NCI-H345 treated with DMSO at 0.1 percent for 48 hours (cell line): Measurements from ENCODE around the gene SRSF6.
"Not testable (repeated sequence)": the region's sequence is repeated elsewhere in the genome, so short reads cannot be mapped to it uniquely, and the experiment has no call there.

Experiments used
- DNase-seq: peaks from one replicate; lab custom pipeline; 2025; ENCODE audit not compliant: unreplicated experiment; lab: John Stamatoyannopoulos, UW

Gene SRSF6

DNA sequence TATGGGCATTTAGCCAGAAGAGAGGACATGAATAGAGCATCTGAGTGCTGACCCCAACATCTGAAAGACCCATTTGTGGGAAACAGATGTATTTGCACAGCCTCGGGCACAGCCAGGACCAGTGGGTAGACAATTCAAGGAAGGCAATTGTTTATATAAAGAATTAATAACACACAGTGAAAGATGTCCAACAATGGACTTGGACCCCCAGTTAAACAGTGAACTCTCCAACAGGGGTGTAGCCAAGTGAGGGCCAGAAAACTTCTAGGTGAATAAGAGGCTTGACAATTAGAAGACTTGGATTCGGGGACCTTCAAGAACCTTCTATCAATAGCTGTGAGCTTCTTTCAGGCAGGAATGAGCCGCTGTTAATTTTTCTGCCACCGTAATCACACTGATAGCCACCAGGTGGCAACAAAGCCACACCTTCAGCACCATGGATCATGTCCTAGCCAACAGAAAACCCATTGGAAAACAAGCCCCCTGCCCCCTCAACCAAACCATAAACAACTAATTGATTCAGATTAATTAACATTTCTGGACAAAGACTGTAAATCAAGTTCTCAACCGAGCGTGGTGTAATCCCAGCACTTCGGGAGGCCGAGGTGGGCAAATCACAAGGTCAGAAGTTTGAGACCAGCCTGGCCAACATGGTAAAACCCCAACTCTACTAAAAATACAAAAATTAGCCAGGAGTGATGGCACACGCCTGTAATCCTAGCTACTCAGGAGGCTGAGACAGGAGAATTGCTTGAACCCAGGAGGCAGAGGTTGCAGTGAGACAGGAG, 8.8 kb upstream of the SRSF6 start:
- peak; percentile 58 for DNase-seq

DNA sequence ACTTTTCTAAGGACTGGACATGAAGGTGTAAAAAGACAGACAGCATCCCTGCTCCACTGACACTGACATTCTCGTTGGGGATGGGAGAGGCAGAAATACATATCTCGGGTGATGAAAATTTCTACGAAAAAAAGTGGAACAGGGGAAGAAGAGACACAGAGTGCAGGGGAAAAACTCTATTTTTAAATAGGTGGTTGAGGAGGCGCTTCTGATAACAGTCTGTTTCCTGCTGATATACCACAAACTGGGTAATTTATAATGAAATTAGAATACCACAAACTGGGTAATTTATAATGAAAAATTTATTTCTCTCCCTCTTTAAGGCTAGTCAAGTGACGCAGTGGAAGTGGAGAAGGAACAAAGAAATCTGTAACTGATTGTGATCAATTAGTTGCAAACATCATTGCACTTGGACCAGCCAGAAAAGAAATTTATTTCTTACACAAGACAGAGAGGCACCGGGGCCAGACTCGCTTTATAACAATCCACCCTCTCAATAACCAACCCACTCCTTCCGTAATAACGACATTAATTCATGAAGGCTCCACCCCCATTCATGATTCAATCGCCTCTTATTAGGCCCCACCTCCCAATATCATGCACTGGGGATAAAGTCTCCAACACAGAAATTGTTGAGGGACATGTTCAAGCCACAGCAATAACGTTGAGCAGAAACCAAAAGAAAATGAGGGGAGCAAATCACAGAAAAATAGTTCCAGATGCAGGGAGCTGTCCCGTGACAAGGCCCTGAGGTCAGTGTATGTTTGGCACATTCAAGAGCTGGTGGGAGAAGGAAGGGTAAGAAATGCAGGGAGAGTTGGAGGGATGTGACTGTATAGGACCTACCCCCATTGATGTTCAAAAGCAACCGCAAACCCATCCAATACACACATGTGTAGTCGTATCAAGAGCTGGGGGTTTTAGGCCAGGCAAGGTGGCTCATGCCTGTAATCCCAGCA, 6.6 kb upstream of the SRSF6 start:
- no peak for DNase-seq

DNA sequence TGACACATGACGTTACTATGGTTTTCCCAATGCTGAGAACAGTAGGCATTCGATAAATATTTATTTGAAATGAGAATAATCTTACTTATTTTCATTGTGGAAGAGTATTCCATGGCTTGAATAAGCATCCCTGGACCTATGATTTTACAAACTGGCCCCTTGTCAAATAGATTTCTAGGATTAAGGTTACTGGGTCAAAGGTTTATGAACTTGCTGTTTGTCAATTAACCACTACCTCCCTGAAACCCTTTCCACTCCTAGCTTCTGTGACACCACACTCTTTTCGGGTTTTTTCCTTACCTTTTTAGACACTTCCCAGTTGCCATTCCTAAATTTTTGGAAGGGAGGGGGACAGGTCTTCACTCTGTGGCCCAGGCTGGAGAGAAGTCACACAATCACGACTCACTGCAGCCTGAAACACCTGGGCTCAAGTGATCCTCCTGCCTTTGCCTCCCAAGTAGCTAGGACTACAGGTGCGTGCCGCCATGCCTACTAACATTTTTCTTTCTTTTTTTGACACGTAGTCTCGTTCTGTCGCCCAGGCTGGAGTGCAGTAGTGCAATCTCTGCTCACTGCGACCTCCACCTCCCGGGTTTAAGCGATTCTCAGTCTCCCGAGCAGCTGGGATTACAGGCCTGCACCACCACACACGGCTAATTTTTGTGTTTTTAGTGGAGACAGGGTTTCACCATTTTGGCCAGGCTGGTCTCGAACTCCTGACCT, 5.1 kb upstream of the SRSF6 start:
- DNase-seq: no peak

DNA sequence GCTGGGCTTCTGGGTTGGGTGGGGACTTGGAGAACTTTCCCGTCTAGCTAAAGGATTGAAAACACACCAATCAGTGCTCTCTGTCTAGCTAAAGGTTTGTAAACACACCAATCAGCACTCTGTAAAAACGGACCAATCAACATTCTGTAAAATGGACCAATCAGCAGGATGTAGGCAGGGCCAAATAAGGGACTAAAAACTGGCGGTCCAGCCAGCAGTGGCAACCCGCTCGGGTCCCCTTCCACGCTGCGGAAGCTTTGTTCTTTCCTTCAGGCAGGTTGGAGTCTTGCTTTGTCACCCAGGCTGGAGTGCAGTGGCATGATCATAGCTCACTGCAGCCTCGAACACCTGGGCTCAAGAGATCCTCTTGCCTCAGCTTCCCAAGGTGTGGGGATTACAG, 1.4 kb upstream of the SRSF6 start:
- DNase-seq: not testable (repeated sequence)

DNA sequence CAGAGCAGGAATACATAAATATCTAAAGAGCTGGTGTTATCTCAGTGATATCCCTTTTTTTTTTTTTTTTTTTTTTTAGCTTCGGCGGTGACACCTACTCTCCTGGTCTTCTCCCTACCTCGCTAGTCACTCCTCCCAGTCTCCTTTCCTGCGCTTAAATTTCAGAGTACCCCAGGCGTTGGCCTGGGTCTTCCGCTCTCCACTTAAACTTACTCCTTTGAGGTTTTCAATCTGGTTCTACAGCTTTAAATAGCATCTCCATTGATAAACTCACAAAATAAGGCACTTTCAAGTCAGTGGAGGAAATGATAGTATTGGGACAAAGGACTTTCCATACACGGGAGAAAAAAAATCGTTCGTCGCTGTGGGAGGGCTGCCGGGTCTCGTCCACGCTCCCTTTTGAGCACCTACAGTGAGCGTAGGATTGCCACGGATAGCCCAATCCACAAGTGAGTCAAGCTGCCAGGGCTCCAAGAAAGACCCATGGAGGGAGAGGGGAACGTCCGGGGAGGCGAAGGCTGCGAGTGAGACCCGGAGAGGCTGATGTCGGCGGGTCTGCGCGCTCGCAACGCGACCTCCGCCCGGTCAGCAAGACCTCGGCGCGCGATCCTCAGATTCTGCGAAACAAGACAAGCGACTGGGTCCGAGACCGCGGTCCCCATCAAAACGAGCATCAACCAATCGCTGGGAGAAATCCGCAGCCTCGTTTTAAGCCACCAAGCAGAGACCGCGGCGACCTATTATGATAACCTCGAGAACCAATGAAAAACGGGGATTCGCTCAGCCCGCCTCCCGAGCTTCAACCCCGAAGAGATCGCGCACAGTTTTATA, 672 bp upstream of the SRSF6 start:
- DNase-seq: peak; percentile 98

DNA sequence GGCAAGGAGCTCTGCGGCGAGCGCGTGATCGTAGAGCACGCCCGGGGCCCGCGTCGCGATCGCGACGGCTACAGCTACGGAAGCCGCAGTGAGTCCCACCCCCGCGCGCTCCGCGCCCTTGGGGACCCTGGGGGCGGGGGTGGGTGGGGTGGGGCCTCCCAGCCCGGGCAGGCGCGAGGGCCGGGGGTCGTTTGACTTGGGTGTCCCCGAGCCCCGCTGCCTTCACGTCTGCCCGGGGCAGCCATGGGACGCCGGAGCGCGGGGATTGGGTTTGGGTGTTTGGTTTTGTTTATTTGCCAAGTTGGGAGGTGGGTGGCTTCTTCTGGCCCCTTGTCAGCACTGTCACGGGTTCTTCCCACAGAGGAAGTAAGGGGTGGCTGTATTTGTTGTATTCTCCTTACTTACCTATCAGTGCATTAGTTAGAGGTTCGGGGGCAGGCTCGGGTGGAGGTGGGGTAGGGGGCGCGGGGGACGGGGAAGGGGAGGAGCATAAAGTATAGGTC, 777 bp downstream of the SRSF6 start:
- DNase-seq: no peak

DNA sequence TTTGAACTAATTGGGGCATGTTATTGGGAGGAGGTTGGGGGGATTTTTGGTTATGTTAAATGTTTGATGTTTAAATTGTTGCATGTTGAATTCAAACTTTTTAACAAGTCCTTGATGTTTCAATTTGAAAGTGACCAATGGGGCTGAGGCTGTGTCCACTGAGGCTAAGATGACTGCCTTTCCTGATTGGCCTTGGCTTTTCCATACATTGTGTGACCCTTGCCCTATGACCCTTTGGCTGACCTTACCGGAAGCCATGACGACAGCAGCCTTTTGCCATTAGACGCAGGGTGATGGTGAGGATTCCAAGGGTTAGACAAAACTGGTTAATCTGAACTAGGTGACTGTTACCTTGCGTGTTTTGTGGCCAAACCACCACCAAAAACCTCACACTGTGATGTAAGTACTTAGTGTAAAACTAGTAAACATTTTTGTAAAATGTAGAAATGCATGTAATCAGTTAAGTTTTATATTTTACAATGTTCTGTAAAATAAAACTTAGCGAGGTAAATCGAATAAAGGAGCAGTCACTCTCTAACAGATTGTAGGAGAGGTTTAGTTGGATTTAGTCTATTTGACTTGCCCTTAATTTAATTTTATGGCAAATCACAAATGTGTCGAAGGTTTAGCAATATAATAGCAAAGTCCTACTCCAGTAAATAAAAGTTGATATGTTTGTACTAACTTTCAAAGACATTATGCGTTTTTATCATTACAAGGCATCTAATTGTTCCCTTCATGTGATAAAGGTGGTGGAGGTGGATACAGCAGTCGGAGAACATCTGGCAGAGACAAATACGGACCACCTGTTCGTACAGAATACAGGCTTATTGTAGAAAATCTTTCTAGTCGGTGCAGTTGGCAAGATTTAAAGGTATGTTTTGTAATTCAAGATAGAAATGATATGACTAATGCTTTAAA, 1.6 kb downstream of the SRSF6 start:
- no peak for DNase-seq

DNA sequence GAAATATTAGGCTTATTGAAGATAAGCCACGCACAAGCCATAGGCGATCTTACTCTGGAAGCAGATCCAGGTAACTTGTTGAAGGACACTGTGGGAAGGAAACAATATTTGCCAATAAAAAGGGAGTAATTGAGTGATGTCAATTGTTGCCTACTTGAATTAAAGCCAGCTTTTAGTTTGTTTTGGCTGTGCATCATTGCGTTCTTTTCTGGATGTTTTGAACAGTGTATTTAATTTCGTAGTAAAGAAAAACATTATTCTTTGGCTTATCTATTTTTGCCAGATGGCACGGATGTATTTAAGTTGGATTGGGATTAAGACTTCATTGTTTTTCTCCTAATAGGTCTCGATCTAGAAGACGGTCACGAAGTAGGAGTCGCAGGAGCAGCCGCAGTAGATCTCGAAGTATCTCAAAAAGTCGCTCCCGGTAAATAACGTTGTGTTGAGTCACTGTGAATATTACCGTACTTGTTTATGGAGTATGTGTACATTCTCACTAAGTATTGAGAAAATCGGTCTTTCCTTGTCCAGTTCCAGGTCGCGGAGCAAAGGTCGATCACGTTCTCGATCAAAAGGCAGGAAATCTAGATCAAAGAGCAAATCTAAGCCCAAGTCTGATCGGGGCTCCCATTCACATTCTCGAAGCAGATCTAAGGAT, 2.6 kb downstream of the SRSF6 start:
- DNase-seq: no peak

DNA sequence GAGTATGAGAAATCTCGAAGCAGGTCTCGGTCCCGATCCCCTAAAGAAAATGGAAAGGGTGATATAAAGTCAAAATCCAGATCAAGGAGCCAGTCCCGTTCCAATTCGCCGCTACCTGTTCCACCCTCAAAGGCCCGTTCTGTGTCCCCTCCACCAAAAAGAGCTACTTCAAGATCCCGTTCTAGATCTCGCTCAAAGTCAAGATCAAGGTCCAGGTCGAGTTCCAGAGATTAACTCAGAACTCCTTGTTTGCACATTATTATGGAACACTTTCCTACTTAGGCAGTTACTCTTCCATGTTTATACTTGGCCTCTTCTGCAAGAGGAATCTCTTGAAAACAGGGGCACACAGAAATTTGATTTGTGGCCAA, 3.1 kb downstream of the SRSF6 start:
- DNase-seq: no peak

DNA sequence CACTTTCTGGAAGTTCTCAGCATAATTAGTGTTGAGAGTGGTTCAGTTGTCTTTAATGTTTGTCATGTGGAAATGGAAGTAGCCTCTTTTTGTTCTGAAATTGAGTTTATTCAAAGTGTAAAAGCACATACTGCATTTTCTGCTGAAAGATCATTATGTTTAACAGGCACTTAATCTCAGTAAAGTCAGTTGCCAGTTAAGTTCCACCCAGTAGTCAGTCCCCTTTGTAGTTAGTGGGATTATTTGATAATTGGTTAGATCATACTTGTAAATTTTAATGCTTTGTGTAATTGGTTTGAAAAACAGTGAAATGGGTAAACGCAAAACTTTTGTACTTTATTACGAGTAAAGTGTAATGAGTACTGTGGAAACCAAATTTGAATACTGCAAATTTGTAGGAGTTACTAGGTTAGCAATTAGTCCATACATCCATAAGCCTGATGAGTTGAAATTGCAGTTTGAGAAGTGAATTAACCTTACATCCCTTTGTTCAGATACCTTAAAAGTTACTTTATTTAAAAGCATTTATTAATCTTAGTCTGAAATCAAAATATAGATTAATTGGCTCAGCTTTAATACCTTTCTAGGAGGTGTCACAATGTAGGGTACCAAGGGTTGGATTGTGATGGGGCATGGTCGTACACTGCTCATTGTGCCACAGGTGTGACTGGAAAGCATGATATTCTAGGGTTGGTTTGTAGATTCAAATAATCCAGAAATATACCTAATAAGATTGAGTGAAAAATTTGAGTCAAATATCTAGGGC, 4.4 kb downstream of the SRSF6 start:
- no peak for DNase-seq

DNA sequence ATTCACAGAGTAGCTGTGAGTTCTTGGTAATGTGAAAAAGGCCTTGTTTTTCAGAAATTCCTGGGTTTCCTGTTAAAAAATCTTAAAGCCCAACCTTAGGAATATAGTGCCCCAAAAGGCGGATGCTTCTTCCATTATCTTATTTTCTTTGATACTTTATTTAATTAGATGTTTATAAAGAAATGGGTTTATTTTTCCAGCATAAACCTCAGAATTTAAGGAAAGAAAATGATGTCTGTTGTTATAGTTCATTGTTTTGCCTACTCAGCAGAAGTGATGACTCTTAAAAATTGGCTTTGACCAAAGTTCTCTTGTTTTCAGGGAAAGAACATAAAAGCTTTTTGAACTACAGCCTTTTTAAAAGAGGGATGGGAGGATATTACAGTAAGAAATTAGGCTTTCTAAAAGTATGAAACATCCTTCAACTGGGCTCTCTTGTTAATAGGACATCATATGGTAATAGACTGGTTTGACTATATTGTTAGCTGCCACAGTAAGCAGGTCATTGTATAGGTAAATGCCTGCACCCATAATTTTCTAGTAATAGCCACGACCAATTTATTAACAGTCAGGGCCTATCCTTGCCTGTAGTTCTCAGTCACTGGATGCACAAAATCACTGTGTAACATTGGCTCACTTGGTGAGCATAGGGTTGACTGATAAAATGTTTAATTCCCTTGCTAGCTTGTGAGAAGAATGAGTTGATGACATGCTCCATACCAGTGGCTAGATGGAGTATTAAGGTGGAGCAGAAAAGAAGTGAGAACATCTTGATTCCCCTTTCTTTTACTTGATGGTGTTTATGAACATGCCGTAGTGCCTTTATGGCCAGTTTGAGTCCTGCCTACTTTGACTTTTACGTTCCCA, 5.2 kb downstream of the SRSF6 start:
- no peak for DNase-seq

DNA sequence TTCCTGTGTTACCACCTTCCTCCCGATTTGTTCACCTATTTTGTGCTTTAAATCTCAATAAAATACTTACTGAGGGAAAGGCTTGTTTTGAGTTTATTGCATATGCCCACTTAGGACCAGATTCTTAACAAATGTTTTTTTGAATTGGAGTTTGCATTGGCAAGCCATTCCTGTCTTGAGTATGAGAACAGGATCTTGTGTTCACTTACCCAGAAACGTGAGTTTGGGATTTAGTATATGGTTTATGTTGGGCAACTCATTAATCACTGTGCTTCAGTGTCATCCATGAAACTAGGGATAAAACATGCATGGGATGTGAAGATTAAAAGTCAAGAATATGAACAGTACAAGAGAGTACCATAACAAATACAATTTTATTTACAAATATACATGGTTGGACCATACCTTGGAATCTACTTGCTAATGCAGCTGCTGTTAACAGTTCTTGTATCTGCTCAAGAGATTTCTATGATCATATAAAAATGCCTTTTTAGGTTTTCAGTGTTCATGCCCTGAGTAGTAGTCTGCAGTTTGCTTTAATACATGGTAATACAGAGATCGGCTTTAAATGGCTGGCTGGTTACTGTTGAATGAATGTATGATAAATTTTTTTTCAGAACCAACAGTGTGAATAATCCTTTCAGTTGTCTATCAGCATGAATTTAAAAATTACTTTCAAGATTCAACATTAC, 6.0 kb downstream of the SRSF6 start:
- DNase-seq: no peak

DNA sequence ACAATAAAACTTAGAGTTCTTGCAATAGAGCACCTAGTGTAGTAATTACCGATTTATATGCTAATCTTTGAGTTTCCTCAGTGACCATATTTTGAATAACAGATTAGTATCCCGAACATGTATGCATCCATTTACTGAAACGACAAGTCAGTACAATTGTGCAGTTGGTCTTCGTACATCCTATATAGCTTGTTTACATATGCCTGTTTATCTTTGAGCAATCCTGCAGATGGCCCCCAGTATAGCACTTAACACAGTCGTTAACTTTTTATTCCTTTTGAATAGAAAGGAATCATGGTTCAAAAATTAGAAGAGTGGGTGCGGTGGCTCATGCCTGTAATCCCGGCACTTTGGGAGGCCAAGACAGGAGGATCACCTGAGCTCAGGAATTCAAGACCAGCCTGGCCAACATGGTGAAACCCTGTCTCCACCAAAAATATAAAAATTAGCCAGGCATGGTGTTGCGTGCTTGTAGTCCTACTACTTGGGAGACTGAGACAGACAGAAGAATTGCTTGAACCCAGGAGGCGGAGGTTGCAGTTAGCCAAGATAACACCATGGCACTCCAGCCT, 6.6 kb downstream of the SRSF6 start:
- no peak for DNase-seq

DNA sequence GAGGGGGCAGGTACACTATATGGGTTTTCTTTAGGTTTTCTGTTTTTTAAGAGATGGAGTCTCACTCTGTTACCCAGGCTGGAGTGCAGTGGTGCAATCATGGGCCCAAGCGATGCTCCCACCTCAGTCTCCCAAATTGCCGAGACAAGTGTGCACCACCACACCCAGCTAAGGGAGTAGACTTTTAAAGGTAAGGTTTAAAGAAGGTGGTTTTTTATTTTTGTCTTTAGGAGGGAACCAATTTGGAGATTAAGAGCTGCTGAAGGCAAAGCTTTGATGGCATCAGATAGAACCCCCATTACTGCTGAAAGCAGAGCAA, 7.9 kb downstream of the SRSF6 start:
- no peak for DNase-seq

DNA sequence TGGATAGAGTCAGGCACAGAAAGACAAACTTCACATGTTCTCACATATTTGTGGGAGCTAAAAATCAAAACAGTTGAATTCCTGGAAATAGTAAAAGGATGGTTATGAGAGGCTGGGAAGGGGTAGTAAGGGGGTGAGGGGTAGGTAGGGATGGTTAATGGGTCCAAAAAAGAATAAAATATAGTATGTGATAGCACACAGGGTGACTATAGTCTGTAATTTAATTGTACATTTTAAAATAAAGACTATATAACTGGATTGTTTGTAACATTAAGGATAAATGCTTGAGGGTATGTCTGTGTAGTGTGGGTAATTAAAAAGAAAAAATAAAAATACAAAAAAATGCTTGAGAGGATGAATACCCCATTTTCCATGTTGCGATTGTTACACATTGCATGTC, 9.9 kb downstream of the SRSF6 start:
- no peak for DNase-seq

DNA sequence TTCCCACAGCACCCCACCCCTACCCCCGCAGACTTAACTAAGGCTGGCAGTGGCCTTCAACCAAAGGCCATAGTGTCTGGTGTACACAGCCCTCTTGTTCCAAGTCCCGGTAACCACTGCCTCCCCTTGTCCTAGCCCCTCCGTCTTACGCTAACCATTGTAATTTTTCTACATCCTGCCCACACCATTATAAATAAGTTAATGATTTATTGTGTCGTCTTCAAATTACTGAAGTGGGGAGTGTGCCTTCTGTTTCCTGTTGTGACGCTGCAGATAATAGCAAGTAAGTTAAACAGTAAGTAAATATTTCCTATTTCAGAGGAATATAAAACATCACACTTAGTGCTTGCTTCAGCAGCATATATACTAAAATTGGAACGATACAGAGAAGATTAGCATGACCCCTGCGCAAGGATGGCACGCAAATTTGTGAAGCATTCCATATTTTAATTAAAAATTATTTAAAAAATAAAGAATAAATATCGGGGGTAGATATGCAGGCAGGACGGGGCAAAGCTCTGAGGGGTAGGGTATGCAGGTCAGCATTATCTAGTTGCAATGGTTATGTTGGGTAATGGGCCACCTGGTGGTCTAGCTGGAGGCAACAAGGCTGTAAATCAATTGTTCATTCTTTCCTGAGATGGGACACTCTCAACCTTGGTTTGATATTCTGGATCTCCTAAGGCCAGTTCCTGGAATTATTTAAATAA, 15.1 kb downstream of the SRSF6 start:
- no peak for DNase-seq
